ENCODE data around the gene ATP6AP1.
A peak's percentile ranks its signal among the peaks of the same experiment; 100 is the strongest.
"Not testable (repeated sequence)": the region's sequence is repeated elsewhere in the genome, so short reads cannot be mapped to it uniquely, and the experiment has no call there.

ATP6AP1 gene

DNA sequence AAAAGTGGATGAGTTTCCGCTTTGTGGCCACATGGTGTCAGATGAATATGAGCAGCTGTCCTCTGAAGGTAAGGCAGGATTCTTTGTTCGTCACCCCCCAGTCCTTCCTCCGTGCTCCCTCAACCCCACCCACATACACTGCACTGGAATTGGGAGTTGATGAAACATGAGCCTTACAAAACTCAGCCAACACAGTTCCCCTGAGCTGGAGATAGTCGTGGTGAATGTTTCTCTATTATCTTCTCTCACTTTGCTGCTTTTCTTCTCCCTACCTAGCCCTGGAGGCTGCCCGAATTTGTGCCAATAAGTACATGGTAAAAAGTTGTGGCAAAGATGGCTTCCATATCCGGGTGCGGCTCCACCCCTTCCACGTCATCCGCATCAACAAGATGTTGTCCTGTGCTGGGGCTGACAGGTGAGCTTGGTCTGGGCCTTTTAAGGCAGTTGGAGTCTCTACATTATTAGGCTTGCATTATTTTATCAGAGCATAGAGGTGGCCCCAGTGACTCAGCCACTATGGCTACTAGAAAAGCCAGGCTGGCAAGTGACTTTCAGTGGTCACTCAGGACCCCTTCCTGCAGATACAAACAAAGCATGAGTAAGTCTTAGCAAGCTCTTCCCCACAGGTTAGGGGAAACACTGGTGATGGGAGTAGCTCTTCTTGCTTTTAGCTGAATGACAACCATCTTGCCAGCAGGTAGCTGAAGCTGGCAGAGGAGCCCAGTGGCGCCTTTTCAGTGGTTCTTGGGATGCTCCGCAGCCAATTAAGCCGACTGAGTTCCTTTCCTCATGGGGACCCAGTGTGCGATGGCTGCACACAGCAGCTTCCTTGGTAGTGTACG is 28.7 kb upstream of the ATP6AP1 start:
- peak; percentile 39 for DNase-seq

DNA sequence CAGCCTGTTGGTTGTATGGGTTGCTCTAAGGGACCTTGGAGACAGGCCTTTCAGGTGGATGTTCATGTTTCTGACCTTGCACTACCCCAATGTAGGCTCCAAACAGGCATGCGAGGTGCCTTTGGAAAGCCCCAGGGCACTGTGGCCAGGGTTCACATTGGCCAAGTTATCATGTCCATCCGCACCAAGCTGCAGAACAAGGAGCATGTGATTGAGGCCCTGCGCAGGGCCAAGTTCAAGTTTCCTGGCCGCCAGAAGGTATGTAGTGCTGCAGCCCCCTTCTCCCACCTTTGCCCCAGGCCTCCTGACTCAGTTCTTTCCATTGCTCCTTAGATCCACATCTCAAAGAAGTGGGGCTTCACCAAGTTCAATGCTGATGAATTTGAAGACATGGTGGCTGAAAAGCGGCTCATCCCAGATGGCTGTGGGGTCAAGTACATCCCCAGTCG is 28.1 kb upstream of the ATP6AP1 start:
- not testable (repeated sequence) for DNase-seq

GRCh38 chrX:154401045-154401799 is 27.3 kb upstream of the ATP6AP1 start:
- no peak for DNase-seq

GRCh38 chrX:154401918-154402621 is 26.4 kb upstream of the ATP6AP1 start:
- DNase-seq, result no peak

DNA sequence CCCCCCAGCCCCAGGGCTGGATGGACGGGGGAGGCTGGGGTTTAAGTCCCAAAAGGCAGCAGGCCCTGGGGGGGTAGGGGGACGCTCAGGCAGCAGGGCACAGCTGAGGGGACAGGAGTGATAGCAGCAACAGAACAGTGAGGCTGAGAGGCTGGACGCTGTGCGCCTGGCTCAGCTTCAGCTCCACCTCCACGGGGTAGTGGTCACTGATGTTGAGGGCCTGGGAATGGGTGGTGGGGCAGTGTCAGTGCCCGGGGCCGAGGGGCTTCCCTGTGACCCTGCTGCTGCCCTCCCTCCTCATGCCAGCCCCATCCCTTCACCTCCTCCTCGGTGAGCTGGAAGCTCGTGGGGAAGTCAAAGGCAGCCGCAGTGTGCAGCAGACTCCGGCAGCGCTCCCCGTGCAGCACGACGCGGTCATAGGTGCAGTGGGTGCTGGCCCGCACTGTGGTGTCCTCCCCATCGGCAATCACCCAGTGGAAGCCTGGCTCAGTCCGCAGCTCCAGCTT is 25.8 kb upstream of the ATP6AP1 start:
- DNase-seq, result no peak

DNA sequence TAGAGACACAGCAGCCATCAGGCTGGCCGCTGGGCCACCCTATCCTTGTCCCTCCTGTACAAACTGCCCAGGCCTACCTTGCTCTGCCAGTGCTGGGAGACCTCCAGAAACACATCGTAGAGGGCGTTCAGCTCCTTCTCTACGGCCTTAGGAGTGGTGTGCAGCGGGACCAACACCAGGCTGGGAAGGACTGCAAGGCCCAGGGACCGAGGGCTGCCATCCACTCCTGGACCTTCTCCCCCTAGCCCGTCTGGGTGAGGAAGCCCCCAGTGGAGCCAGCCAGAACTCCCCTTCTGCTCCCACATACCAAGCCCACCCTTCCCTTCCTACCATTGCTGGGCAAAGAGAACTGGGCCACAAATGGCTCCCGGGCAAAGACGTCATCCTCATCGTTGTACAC is 25.3 kb upstream of the ATP6AP1 start:
- no peak for DNase-seq

- no peak for DNase-seq
Observed at GRCh38 chrX:154403858-154404257, 24.6 kb upstream of the ATP6AP1 start.

GRCh38 chrX:154404625-154405192 is 23.8 kb upstream of the ATP6AP1 start:
- no peak for DNase-seq

GRCh38 chrX:154408659-154409221 is 19.7 kb upstream of the ATP6AP1 start:
- DNase-seq, result no peak

DNA sequence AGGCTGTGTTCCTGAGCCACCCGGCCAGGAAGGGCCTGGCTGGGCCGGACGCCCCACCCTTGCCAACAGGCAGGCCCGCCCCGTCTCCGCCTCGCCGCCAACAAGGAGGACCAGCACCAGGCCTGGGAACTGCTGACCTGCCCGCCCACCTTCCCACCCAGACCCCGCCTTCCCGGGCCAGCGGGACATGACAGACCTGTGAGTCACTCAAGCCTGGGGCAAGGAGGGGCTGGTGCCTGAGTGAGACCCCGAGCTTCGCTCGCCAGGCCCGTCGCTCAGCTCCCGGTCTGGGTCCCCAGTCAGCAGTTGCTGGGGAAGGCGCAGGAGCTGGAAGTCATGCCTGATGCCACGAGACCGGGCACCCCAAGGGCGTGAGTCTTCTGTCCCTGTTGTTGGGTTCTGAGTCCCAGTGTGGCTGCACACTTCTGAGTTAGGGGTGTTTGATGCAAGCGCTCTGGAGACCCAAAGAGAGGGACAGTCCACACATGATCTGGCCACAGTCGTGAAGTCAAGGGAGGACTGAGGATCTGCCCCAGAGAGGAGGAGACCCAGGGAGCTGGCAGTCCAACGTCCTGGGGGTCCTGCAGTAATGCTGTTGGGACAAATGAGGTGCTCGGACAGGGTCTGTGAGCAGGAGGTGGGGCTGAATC is 19.1 kb upstream of the ATP6AP1 start, which contains the start of gene DNASE1L1:
TSS of gene DNASE1L1 (minus strand) at position 33 of the 650 bp plus-strand sequence. CDS start 3,686 bp downstream, outside the sequence.
- DNase-seq, result no peak

DNA sequence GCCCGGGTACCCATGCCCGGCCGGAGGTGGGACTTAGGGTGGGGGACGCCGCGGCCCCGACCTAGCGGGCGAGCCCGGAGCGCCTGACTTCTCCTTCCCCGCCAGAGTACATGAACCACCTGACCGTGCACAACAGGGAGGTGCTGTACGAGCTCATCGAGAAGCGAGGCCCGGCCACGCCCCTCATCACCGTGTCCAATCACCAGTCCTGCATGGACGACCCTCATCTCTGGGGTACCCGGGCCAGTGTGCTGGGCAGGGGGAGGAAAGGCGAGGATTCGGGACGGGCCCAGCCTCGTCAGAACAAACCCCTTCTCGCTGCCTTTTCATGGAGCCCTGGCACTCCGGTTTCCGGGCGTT is 16.5 kb upstream of the ATP6AP1 start:
- DNase-seq, result peak; percentile 57

GRCh38 chrX:154412468-154412867 is 16.0 kb upstream of the ATP6AP1 start:
- DNase-seq, result peak; percentile 19

GRCh38 chrX:154413142-154413541 is 15.3 kb upstream of the ATP6AP1 start:
- DNase-seq, result no peak

DNA sequence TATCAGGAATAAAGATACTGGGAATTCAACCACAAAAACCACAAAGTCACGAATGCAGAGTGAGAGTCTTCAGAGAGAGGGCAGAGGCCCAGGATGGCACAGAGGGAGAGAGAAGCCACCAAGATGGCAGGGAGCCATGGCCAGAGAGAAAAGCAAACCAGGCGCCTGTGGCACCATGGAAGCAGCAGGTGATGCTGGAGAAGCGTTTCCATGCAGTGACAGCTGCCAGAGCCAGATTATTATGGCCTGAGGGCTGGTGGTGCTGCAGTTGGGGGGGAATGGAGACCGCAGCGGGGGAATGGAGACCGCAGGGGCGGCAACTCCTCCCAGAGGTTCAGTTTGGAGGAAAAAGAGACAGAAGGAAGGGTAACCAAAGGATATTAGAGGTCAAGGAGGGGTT is 11.3 kb upstream of the ATP6AP1 start:
- no peak for DNase-seq

- no peak for DNase-seq
Observed at GRCh38 chrX:154419189-154419588, 9.3 kb upstream of the ATP6AP1 start.

GRCh38 chrX:154419688-154420401 is 8.6 kb upstream of the ATP6AP1 start:
- no peak for DNase-seq

GRCh38 chrX:154420402-154420756 is 8.1 kb upstream of the ATP6AP1 start:
- DNase-seq, result no peak

GRCh38 chrX:154426916-154427770 is 1.3 kb upstream of the ATP6AP1 start:
- DNase-seq, result no peak

- DNase-seq, result no peak
Observed at GRCh38 chrX:154429711-154430110, 1.2 kb downstream of the ATP6AP1 start.

DNA sequence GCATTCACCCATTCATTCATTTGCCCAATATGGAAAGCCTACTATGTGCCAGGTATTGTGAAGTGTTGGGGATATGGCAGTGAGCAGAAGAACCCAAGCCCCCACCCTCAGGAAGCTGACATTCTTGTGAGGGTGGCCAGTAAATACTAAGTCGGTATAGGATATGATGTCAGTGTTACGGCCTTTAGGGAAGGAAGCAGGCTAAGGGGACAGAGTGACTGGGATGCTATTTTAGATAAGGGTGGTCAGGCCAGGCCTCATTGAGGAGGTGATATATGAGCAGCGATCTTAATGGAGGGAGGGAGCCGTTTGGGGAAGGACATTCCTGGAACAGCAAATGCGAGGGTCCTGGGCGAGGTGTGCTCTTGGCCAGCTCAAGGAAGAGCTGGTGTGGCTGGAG is 2.0 kb downstream of the ATP6AP1 start:
- no peak for DNase-seq
